ENCODE measurements around the gene RPL15.
"Not testable (repeated sequence)": the region's sequence is repeated elsewhere in the genome, so short reads cannot be mapped to it uniquely, and the experiment has no call there.

Gene RPL15

GRCh38 chr3:23916152-23916885, 613 bp upstream of the RPL15 start:
- TF ChIP-seq CTCF (IDR thresholded peaks at IDR 0.05; ENCODE audit: extremely low read depth, insufficient read depth, missing control alignments), result no peak
- in situ Hi-C loops (cut with MboI; ENCODE audit: low pct_unique_long_range_greater_than_20kb, low sequenced_read_pairs, unreplicated experiment), result no loop called here
- no peak for DNase-seq (ENCODE audit: low spot score)

- DNase-seq (ENCODE audit: low spot score); in situ Hi-C loops (cut with MboI; ENCODE audit: low pct_unique_long_range_greater_than_20kb, low sequenced_read_pairs, unreplicated experiment): not testable (repeated sequence)
Measured at GRCh38 chr3:23917679-23918303, 859 bp downstream of the RPL15 start.

GRCh38 chr3:23918331-23918730, 1.4 kb downstream of the RPL15 start:
- in situ Hi-C loops (cut with MboI; ENCODE audit: low pct_unique_long_range_greater_than_20kb, low sequenced_read_pairs, unreplicated experiment); DNase-seq (ENCODE audit: low spot score): not testable (repeated sequence)

GRCh38 chr3:23919628-23920027, 2.7 kb downstream of the RPL15 start:
- TF ChIP-seq CTCF (IDR thresholded peaks at IDR 0.05; ENCODE audit: extremely low read depth, insufficient read depth, missing control alignments), result no peak
- in situ Hi-C loops (cut with MboI; ENCODE audit: low pct_unique_long_range_greater_than_20kb, low sequenced_read_pairs, unreplicated experiment), result no loop called here
- no peak for DNase-seq (ENCODE audit: low spot score)

GRCh38 chr3:23920151-23920655, 3.3 kb downstream of the RPL15 start:
- no peak for TF ChIP-seq CTCF (IDR thresholded peaks at IDR 0.05; ENCODE audit: extremely low read depth, insufficient read depth, missing control alignments)
- in situ Hi-C loops (cut with MboI; ENCODE audit: low pct_unique_long_range_greater_than_20kb, low sequenced_read_pairs, unreplicated experiment), result no loop called here
- no peak for DNase-seq (ENCODE audit: low spot score)

- no peak for DNase-seq (ENCODE audit: low spot score)
- in situ Hi-C loops (cut with MboI; ENCODE audit: low pct_unique_long_range_greater_than_20kb, low sequenced_read_pairs, unreplicated experiment), result no loop called here
- no peak for TF ChIP-seq CTCF (IDR thresholded peaks at IDR 0.05; ENCODE audit: extremely low read depth, insufficient read depth, missing control alignments)
Measured at GRCh38 chr3:23921052-23921511, 4.2 kb downstream of the RPL15 start.

GRCh38 chr3:23923786-23924185, 6.9 kb downstream of the RPL15 start:
- in situ Hi-C loops (cut with MboI; ENCODE audit: low pct_unique_long_range_greater_than_20kb, low sequenced_read_pairs, unreplicated experiment), result no loop called here
- no peak for TF ChIP-seq CTCF (IDR thresholded peaks at IDR 0.05; ENCODE audit: extremely low read depth, insufficient read depth, missing control alignments)
- no peak for DNase-seq (ENCODE audit: low spot score)

Measured in GM13977 (cell line).